Measurements from ENCODE around the gene ZNF567. TPM values are rescaled to one million over a fixed set of nuclear protein-coding genes. Genes with fewer than 3 reads are reported as not detected.

Gene ZNF567
- total RNA-seq: 5.9 and 6.9 TPM in 2 replicates
- 4.3 and 5.6 TPM in 2 replicates for polyA plus RNA-seq
- 3.1 and 4.2 TPM in 2 replicates for polyA plus RNA-seq (2012)
- polyA minus RNA-seq (ENCODE audit: low replicate concordance): not detected in 2 replicates

GRCh38 chr19:36687214-36688056, at the start of gene ZNF567:
Gene ZNF567, plus strand, starts transcription at chr19:36687612. Its CDS starts 7,256 bp downstream, at chr19:36694868.
- peak within 1 kb of the TSS; percentile 75 for H3K9ac ChIP-seq (ENCODE audit: insufficient read depth, low read length)
- H3K4me1 ChIP-seq (ENCODE audit: control insufficient read depth, extremely low read depth, insufficient read depth, low read length): peaks cover 2% of the 10 kb centered on the region
- H4K20me1 ChIP-seq (ENCODE audit: control insufficient read depth, extremely low read depth, insufficient read depth, low read length): no peaks in the 10 kb centered on the region
- no peaks in the 10 kb centered on the region for H3K36me3 ChIP-seq (ENCODE audit: control insufficient read depth, insufficient read depth, low read length)
- peak within 1 kb of the TSS; percentile 100 for H2AFZ ChIP-seq (ENCODE audit: low read length)
- DNase-seq (ENCODE audit: low read depth in 2 of 2): peak; percentile 92 to 95
- no peaks in the 10 kb centered on the region for H3K9me3 ChIP-seq (ENCODE audit: control insufficient read depth, insufficient read depth, low read depth, low read length)
- no peaks in the 10 kb centered on the region for H3K27me3 ChIP-seq (ENCODE audit: control insufficient read depth, insufficient read depth, low read length)
- TF ChIP-seq EZH2 (IDR thresholded peaks at IDR 0.05; ENCODE audit: low read length, missing control alignments) (no peak), CTCF (conservative IDR thresholded peaks at IDR 0.05 in 1 of 2, IDR thresholded peaks at IDR 0.05 in 1 of 2; ENCODE audit: low read depth in 1 of 2, low read length in 2 of 2) (no peak)
- H3K27ac ChIP-seq (ENCODE audit: insufficient read depth, low read length): peak within 1 kb of the TSS; percentile 69
- peaks cover 17% of the 10 kb centered on the region for H3K79me2 ChIP-seq (ENCODE audit: control insufficient read depth, insufficient read depth, low read length)
- H3K4me3 ChIP-seq (replicated peaks in 1 of 4; ENCODE audit: control extremely low read depth in 1 of 4, insufficient read depth in 1 of 4, low read depth in 3 of 4, low read length in 4 of 4): peak within 1 kb of the TSS; percentile 79 to 100 (median 92)
- peak within 1 kb of the TSS; percentile 100 for H3K4me2 ChIP-seq (ENCODE audit: extremely low read depth, insufficient read depth, low read length)

- TF ChIP-seq EZH2 (IDR thresholded peaks at IDR 0.05; ENCODE audit: low read length, missing control alignments) (no peak), CTCF (conservative IDR thresholded peaks at IDR 0.05 in 1 of 2, IDR thresholded peaks at IDR 0.05 in 1 of 2; ENCODE audit: low read depth in 1 of 2, low read length in 2 of 2) (no peak)
- Histone ChIP-seq H3K79me2 (ENCODE audit: control insufficient read depth, insufficient read depth, low read length) (no peaks in the 10 kb centered on the region), H3K4me2 (ENCODE audit: extremely low read depth, insufficient read depth, low read length) (no peak overlapping the region), H3K9ac (ENCODE audit: insufficient read depth, low read length) (no peak overlapping the region), H3K27ac (ENCODE audit: insufficient read depth, low read length) (no peak overlapping the region), H2AFZ (ENCODE audit: low read length) (no peak overlapping the region), H3K36me3 (ENCODE audit: control insufficient read depth, insufficient read depth, low read length) (no peaks in the 10 kb centered on the region), H3K27me3 (ENCODE audit: control insufficient read depth, insufficient read depth, low read length) (no peaks in the 10 kb centered on the region), H3K4me3 (replicated peaks in 1 of 4; ENCODE audit: control extremely low read depth in 1 of 4, insufficient read depth in 1 of 4, low read depth in 3 of 4, low read length in 4 of 4) (no peak overlapping the region), H3K4me1 (ENCODE audit: control insufficient read depth, extremely low read depth, insufficient read depth, low read length) (no peaks in the 10 kb centered on the region), H4K20me1 (ENCODE audit: control insufficient read depth, extremely low read depth, insufficient read depth, low read length) (no peaks in the 10 kb centered on the region), H3K9me3 (ENCODE audit: control insufficient read depth, insufficient read depth, low read depth, low read length) (no peaks in the 10 kb centered on the region)
- DNase-seq (ENCODE audit: low read depth in 2 of 2): peak; percentile 4 to 8
Observed at GRCh38 chr19:36638862-36639510, 48.4 kb upstream of the ZNF567 start.

- no peak overlapping the region for H2AFZ ChIP-seq (ENCODE audit: low read length)
- no peak overlapping the region for H3K9ac ChIP-seq (ENCODE audit: insufficient read depth, low read length)
- TF ChIP-seq EZH2 (IDR thresholded peaks at IDR 0.05; ENCODE audit: low read length, missing control alignments): no peak
- no peak for TF ChIP-seq CTCF (conservative IDR thresholded peaks at IDR 0.05 in 1 of 2, IDR thresholded peaks at IDR 0.05 in 1 of 2; ENCODE audit: low read depth in 1 of 2, low read length in 2 of 2)
- DNase-seq (ENCODE audit: low read depth in 2 of 2): no peak
- peaks cover 1% of the 10 kb centered on the region for H3K36me3 ChIP-seq (ENCODE audit: control insufficient read depth, insufficient read depth, low read length)
- H3K27ac ChIP-seq (ENCODE audit: insufficient read depth, low read length): no peak overlapping the region
- H3K4me2 ChIP-seq (ENCODE audit: extremely low read depth, insufficient read depth, low read length): no peak overlapping the region
- no peaks in the 10 kb centered on the region for H3K9me3 ChIP-seq (ENCODE audit: control insufficient read depth, insufficient read depth, low read depth, low read length)
- H4K20me1 ChIP-seq (ENCODE audit: control insufficient read depth, extremely low read depth, insufficient read depth, low read length): no peaks in the 10 kb centered on the region
- H3K4me3 ChIP-seq (replicated peaks in 1 of 4; ENCODE audit: control extremely low read depth in 1 of 4, insufficient read depth in 1 of 4, low read depth in 3 of 4, low read length in 4 of 4): no peak overlapping the region
- H3K27me3 ChIP-seq (ENCODE audit: control insufficient read depth, insufficient read depth, low read length): no peaks in the 10 kb centered on the region
- no peaks in the 10 kb centered on the region for H3K79me2 ChIP-seq (ENCODE audit: control insufficient read depth, insufficient read depth, low read length)
- H3K4me1 ChIP-seq (ENCODE audit: control insufficient read depth, extremely low read depth, insufficient read depth, low read length): no peaks in the 10 kb centered on the region
Observed at GRCh38 chr19:36646746-36647145, 40.7 kb upstream of the ZNF567 start.
